CD4-positive, CD25-positive, alpha-beta regulatory T cell (primary cell): Measurements from ENCODE around the gene SYDE2. TPM values are rescaled to one million over a fixed set of nuclear protein-coding genes. Genes with fewer than 3 reads are reported as not detected.

Experiments used
- ATAC-seq, 2 donors: fragments of 150-1000 bp; cut with Tn5 transposase; one replicate each; pipeline ENCODE4 v1.10.0; 2021; ENCODE audit warnings: low read depth in 2 of 2, moderate number of reproducible peaks in 2 of 2, moderate library complexity in 1 of 2
- DNase-seq, 3 donors: peaks; one replicate each; pipeline versions ENCODE4 v3.0.0 to v3.0.0-alpha.2; 2012 to 2022; ENCODE audit warnings: mixed read lengths in 1 of 3
- H3K27ac ChIP-seq: one replicate; pipeline ENCODE4 v1.7.0; 2013; ENCODE audit warnings: mild to moderate bottlenecking, low read length; ENCODE audit not compliant: insufficient read depth, poor library complexity, severe bottlenecking
- H3K27me3 ChIP-seq: one replicate; pipeline ENCODE4 v1.7.0; 2013; ENCODE audit warnings: low read length; ENCODE audit not compliant: control insufficient read depth, insufficient read depth
- H3K36me3 ChIP-seq: one replicate; pipeline ENCODE4 v1.7.0; 2013; ENCODE audit warnings: mild to moderate bottlenecking, low read length, moderate library complexity; ENCODE audit not compliant: control insufficient read depth, insufficient read depth
- H3K4me1 ChIP-seq: 2 replicates; pipeline ENCODE4 v1.7.0; 2013; ENCODE audit warnings: mild to moderate bottlenecking, low read length; ENCODE audit not compliant: insufficient read depth, control insufficient read depth, poor library complexity, severe bottlenecking
- H3K4me3 ChIP-seq: one replicate; pipeline ENCODE4 v1.7.0; 2013; ENCODE audit warnings: low read depth, mild to moderate bottlenecking, low read length, moderate library complexity
- H3K9me3 ChIP-seq, 2 experiments: 1 replicate in 1 of 2; 2 replicates in 1 of 2; pipeline ENCODE4 v1.7.0; 2013; ENCODE audit warnings: low read length in 2 of 2, mild to moderate bottlenecking in 1 of 2, moderate library complexity in 1 of 2; ENCODE audit not compliant: control insufficient read depth in 2 of 2
- H3K27ac Mint-ChIP-seq, 3 donors: one replicate each; pipeline ENCODE4 v1.8.0; 2020 to 2022; ENCODE audit warnings: mild to moderate bottlenecking in 3 of 3, mixed read lengths in 3 of 3, moderate library complexity in 2 of 3
- H3K27me3 Mint-ChIP-seq: one replicate; pipeline ENCODE4 v1.8.0; 2022; ENCODE audit warnings: mild to moderate bottlenecking, mixed read lengths
- H3K36me3 Mint-ChIP-seq: one replicate; pipeline ENCODE4 v1.8.0; 2020; ENCODE audit warnings: mixed read lengths
- H3K4me1 Mint-ChIP-seq, 4 donors: one replicate each; pipeline ENCODE4 v1.8.0; 2020 to 2022; ENCODE audit warnings: mixed read lengths in 4 of 4, mild to moderate bottlenecking in 1 of 4
- H3K4me3 Mint-ChIP-seq, 4 donors: one replicate each; pipeline ENCODE4 v1.8.0; 2020 to 2022; ENCODE audit warnings: mild to moderate bottlenecking in 4 of 4, mixed read lengths in 4 of 4, moderate library complexity in 3 of 4
- H3K9me3 Mint-ChIP-seq, 7 donors: one replicate each; pipeline ENCODE4 v1.8.0; 2020 to 2022; ENCODE audit warnings: mixed read lengths in 7 of 7, mild to moderate bottlenecking in 3 of 7, moderate library complexity in 2 of 7
- polyA plus RNA-seq, 4 donors: library from polyadenylated mRNA; unstranded; fragments of 300-500 nt; fragmentation: Illumina TruSeq; gene quantifications; one replicate each; pipeline ENCODE4 v1.2.3, GENCODE V29; 2021
- total RNA-seq: library from RNA; stranded (reverse); gene quantifications from one replicate; pipeline ENCODE4 v1.2.3, GENCODE V29; 2022

The SYDE2 gene
- total and polyA plus RNA-seq, 5 donors from 2014 or later = 1.0 to 4.1 (median 1.3) TPM

DNA sequence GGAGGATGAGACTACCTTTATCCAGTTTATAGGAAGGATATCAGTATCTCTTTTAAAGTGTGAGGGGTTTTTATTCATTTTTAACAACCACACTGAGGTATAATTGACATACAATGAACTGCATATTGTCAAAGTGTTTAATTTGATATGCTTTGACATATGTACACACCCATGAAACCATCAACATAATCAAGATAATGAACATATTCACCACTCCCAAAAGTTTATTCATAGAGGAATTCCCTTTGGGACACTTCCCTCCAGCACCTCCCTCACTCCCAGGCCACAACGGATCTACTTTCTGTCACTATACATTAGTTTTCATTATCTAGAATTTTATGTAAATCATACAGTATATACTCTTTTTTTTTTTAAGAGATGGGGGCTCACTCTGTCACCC lies 89.1 kb downstream of the SYDE2 start:
- H3K4me1 ChIP-seq = no peaks in the 10 kb centered on the region
- H3K4me1 Mint-ChIP-seq = no peaks in the 10 kb centered on the region
- H3K9me3 Mint-ChIP-seq = no peaks in the 10 kb centered on the region
- H3K27ac Mint-ChIP-seq = no peak overlapping the region
- H3K27ac ChIP-seq = no peak overlapping the region
- H3K36me3 ChIP-seq = no peaks in the 10 kb centered on the region
- H3K9me3 ChIP-seq = no peaks in the 10 kb centered on the region
- no peak overlapping the region for H3K4me3 ChIP-seq
- no peak overlapping the region for H3K4me3 Mint-ChIP-seq
- peaks cover 2% of the 10 kb centered on the region for H3K27me3 ChIP-seq
- ATAC-seq (no peak), DNase-seq (no peak)
- peaks cover 4% of the 10 kb centered on the region for H3K27me3 Mint-ChIP-seq
- no peaks in the 10 kb centered on the region for H3K36me3 Mint-ChIP-seq

DNA sequence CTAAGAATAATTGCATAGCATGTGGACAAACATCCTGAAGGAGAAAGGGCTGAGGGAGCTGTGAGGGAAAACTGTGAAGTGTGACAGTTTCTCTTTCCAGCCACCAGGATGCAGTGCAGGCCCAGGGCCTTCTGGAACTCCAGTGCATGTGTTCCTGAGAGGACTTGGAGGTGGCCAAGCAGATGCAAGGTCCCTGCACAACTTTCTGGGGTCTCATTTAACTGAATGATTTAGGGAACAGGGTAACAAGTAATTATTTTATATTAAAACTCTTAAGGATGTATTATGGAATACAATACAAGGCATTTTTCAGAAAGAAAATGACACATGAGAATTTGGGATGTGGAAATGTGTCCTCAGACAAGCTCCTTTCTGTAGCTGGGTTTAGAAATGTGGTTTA lies 91.3 kb downstream of the SYDE2 start:
- H3K9me3 Mint-ChIP-seq = no peaks in the 10 kb centered on the region
- H3K27me3 ChIP-seq = peaks cover 2% of the 10 kb centered on the region
- DNase-seq (peak; percentile 7 to 50 (median 31)), ATAC-seq (peak; percentile 52 to 70)
- H3K4me3 ChIP-seq = no peak overlapping the region
- no peak overlapping the region for H3K27ac Mint-ChIP-seq
- no peaks in the 10 kb centered on the region for H3K4me1 ChIP-seq
- H3K27ac ChIP-seq = no peak overlapping the region
- H3K9me3 ChIP-seq = no peaks in the 10 kb centered on the region
- H3K27me3 Mint-ChIP-seq = peaks cover 3% of the 10 kb centered on the region
- H3K36me3 Mint-ChIP-seq = no peaks in the 10 kb centered on the region
- no peaks in the 10 kb centered on the region for H3K4me1 Mint-ChIP-seq
- H3K36me3 ChIP-seq = no peaks in the 10 kb centered on the region
- no peak overlapping the region for H3K4me3 Mint-ChIP-seq

Other genes with a start within 250 kb of the SYDE2 start
- gene MCOLN2, start 203.9 kb downstream of the SYDE2 start, total RNA-seq = 6.4 TPM
- gene MCOLN2, start 203.9 kb downstream of the SYDE2 start, polyA plus RNA-seq = under 1 TPM in 3 of 4 donors, not detected in 1; 0.47 to 0.69 (median 0.60) TPM
- gene MCOLN3, start 152.5 kb downstream of the SYDE2 start, total RNA-seq = not detected
- under 1 TPM in 1 of 4 donors, not detected in 3; 0.15 TPM for gene MCOLN3, start 152.5 kb downstream of the SYDE2 start, polyA plus RNA-seq
- gene C1orf52, start 58.6 kb upstream of the SYDE2 start, total RNA-seq = 55.6 TPM
- 10 to 100 TPM; 19.7 to 32.6 (median 27.5) TPM for gene C1orf52, start 58.6 kb upstream of the SYDE2 start, polyA plus RNA-seq
- gene BCL10, start 75.6 kb upstream of the SYDE2 start, total RNA-seq = 64.4 TPM
- 10 to 100 TPM; 25.9 to 28.1 (median 27.5) TPM for gene BCL10, start 75.6 kb upstream of the SYDE2 start, polyA plus RNA-seq